ENCODE data around the gene CFAP77.

Gene CFAP77

GRCh38 chr9:132517815-132518550, 108.0 kb downstream of the CFAP77 start:
- DNase-seq (ENCODE audit: low spot score): no peak
- in situ Hi-C loops (cut with MboI; ENCODE audit: low sequenced_read_pairs, unreplicated experiment): no loop called here
- TF ChIP-seq, protein P1, sequence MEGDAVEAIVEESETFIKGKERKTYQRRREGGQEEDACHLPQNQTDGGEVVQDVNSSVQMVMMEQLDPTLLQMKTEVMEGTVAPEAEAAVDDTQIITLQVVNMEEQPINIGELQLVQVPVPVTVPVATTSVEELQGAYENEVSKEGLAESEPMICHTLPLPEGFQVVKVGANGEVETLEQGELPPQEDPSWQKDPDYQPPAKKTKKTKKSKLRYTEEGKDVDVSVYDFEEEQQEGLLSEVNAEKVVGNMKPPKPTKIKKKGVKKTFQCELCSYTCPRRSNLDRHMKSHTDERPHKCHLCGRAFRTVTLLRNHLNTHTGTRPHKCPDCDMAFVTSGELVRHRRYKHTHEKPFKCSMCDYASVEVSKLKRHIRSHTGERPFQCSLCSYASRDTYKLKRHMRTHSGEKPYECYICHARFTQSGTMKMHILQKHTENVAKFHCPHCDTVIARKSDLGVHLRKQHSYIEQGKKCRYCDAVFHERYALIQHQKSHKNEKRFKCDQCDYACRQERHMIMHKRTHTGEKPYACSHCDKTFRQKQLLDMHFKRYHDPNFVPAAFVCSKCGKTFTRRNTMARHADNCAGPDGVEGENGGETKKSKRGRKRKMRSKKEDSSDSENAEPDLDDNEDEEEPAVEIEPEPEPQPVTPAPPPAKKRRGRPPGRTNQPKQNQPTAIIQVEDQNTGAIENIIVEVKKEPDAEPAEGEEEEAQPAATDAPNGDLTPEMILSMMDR (IDR thresholded peaks at IDR 0.05; ENCODE audit: borderline replicate concordance, control extremely low read depth, extremely low read depth, insufficient read depth, missing control alignments): no peak

GRCh38 chr9:132518626-132519025, 108.6 kb downstream of the CFAP77 start:
- TF ChIP-seq, protein P1 (IDR thresholded peaks at IDR 0.05; ENCODE audit: borderline replicate concordance, control extremely low read depth, extremely low read depth, insufficient read depth, missing control alignments): no peak
- no peak for DNase-seq (ENCODE audit: low spot score)
- in situ Hi-C loops (cut with MboI; ENCODE audit: low sequenced_read_pairs, unreplicated experiment): no loop called here

- DNase-seq (ENCODE audit: low spot score): no peak
- in situ Hi-C loops (cut with MboI; ENCODE audit: low sequenced_read_pairs, unreplicated experiment): no loop called here
- TF ChIP-seq, protein P1 (IDR thresholded peaks at IDR 0.05; ENCODE audit: borderline replicate concordance, control extremely low read depth, extremely low read depth, insufficient read depth, missing control alignments): no peak
These were observed 109.0 kb downstream of the CFAP77 start for GRCh38 chr9:132519033-132519432.

DNA sequence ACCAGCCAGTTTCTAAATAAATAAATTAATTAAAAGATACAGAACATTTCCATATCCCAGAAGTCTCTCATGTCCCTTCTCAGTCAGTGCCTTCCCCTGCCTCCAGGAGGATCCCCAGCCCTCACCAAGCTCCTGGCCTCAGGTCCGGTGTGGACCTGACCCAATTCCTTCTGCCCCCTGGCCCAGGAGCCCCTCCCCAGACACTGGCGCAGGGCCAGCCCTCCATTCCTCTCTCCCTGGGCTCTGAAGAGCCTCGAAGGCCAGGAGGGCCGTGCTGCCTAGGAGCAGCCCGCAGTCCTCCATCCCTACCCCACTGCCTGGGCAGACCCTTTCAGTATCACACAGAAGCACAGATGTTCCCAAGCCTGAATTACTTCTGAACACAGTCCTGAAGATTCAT, 110.6 kb downstream of the CFAP77 start:
- no peak for DNase-seq (ENCODE audit: low spot score)
- in situ Hi-C loops (cut with MboI; ENCODE audit: low sequenced_read_pairs, unreplicated experiment): no loop called here
- TF ChIP-seq, protein P1 (IDR thresholded peaks at IDR 0.05; ENCODE audit: borderline replicate concordance, control extremely low read depth, extremely low read depth, insufficient read depth, missing control alignments): no peak

DNA sequence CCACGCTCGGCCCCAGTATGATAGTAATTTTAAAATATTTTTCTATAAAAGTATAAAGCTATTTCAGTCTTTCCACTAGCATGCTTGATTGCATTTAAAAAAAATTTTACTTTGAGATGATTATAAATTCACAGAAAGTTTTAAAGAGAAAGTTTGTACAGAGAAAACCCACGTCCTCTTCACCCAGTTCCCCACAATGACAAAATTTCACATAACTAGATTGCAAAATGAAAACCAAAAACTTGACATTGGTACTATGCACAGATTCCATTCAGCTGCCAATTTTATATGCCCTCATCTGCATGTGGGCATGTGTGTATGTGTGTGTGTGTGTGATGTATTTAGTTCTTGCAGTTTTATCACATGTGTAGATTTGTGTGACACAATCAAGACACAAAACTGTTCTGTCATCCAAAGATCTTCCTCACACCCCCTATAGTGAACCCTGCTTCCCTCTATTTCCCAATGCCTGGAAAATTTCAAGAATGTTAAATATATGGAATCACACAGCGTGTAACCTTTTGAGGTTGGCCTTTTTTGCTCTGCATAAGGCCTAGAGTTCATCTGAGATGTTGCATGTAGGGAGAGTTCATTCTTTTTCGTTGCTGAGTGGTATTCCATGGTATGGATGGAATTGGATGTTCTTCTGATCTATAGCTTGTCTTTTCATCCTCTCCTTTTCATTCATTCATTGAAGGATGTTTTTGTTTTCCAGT, 115.5 kb downstream of the CFAP77 start:
- DNase-seq (ENCODE audit: low spot score): no peak
- in situ Hi-C loops (cut with MboI; ENCODE audit: low sequenced_read_pairs, unreplicated experiment): no loop called here
- TF ChIP-seq, protein P1 (IDR thresholded peaks at IDR 0.05; ENCODE audit: borderline replicate concordance, control extremely low read depth, extremely low read depth, insufficient read depth, missing control alignments): no peak

DNA sequence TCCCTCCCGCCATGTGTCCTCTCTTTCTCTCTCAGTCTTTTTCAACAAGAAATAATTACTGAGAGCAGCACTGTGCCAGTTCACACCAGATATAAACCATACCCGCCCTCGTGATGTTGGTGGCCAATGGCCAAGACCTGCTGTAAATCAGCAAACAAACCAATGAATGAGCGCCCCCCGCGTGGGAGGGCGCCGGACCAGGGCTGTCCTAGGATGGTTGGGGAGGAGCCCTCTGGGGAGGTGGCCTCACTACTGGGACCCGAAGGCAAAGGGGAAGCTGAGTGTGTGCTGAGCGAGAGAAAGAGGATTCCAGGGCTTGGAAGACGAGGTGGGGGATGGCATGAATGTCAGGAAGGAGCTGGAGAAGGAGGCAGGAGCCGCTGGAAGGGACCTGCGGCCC, 121.2 kb downstream of the CFAP77 start:
- no peak for DNase-seq (ENCODE audit: low spot score)
- in situ Hi-C loops (cut with MboI; ENCODE audit: low sequenced_read_pairs, unreplicated experiment): no loop called here
- TF ChIP-seq, protein P1 (IDR thresholded peaks at IDR 0.05; ENCODE audit: borderline replicate concordance, control extremely low read depth, extremely low read depth, insufficient read depth, missing control alignments): no peak
